Omental fat pad (tissue), 4 donors: ENCODE results near the gene CEP192. TPM values are rescaled to one million over a fixed set of nuclear protein-coding genes. Genes with fewer than 3 reads are reported as not detected.

Experiments
- ATAC-seq: fragments of 150-250 bp; one replicate; pipeline ENCODE4 v1.9.1; 2016; ENCODE audit warnings: mild to moderate bottlenecking, moderate library complexity; ENCODE audit not compliant: low FRiP score
- DNase-seq: peaks from one replicate; pipeline ENCODE4 v3.0.0-alpha.2; 2019; ENCODE audit warnings: low spot score
- total RNA-seq, 4 donors: library from RNA; depleted of rRNA; stranded (reverse); fragments of >200 nt; gene quantifications; one replicate each; pipeline ENCODE4 v1.1.0, GENCODE V29; 2016
- TF ChIP-seq, protein P1 (sequence below), 3 donors: fragments of 450-650 bp; IDR thresholded peaks; one replicate each; pipeline ENCODE4 v1.5.1; 2016 to 2017; ENCODE audit warnings: antibody characterized with exemption in 3 of 3, mild to moderate bottlenecking in 3 of 3, moderate library complexity in 2 of 3

The CEP192 gene
- total RNA-seq, 4 donors from 2014 or later: 13.3 to 29.6 (median 15.6) TPM

DNA sequence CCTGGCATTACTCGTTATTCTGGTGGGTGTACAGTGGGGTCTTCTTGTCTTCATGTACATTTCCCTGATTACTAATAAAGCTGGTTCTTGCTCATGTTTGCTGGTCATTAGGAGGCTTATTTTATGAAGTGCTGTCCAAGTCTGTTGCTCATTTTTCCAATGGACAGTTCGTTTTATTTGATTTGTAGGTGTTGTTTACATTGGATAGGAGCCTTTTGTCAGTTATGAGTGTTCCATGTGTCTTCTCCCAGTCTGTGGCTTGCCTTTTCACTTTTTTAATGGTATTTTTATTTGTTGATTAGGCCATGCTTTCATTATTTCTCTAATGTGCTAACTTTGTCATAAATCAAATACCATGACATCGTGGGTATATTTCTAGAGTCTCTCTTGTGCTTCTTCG is 51.9 kb downstream of the CEP192 start:
- TF ChIP-seq, protein P1, sequence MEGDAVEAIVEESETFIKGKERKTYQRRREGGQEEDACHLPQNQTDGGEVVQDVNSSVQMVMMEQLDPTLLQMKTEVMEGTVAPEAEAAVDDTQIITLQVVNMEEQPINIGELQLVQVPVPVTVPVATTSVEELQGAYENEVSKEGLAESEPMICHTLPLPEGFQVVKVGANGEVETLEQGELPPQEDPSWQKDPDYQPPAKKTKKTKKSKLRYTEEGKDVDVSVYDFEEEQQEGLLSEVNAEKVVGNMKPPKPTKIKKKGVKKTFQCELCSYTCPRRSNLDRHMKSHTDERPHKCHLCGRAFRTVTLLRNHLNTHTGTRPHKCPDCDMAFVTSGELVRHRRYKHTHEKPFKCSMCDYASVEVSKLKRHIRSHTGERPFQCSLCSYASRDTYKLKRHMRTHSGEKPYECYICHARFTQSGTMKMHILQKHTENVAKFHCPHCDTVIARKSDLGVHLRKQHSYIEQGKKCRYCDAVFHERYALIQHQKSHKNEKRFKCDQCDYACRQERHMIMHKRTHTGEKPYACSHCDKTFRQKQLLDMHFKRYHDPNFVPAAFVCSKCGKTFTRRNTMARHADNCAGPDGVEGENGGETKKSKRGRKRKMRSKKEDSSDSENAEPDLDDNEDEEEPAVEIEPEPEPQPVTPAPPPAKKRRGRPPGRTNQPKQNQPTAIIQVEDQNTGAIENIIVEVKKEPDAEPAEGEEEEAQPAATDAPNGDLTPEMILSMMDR (IDR thresholded peaks at IDR 0.05): no peak
- no peak for DNase-seq
- ATAC-seq: no peak

DNA sequence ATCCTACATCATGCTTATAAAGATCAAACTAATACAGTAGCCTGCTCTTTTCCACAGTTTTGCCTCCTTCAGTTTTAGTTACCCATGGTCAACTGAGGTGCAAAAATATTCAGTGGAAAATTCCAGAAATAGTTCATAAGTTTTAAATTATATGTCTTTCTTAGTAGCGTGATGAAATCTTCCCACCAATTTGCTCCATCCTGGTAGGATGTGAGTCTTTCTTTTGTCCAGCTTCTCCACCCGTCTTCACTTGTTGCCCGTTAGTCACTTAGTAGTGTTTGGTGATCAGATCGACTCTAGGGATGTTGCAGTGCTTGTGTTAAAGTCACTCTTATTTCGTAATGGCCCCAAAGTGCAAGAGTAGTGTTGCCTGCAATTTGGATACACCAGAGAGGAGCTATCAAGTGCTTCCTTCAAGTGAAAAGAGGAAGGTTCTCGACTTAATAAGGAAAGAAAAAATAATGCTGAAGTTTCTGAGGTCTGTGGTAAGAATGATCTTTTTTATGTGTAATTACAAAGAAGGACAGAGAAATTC is 57.0 kb downstream of the CEP192 start:
- TF ChIP-seq, protein P1 (IDR thresholded peaks at IDR 0.05): no peak
- DNase-seq (no peak), ATAC-seq (no peak)

DNA sequence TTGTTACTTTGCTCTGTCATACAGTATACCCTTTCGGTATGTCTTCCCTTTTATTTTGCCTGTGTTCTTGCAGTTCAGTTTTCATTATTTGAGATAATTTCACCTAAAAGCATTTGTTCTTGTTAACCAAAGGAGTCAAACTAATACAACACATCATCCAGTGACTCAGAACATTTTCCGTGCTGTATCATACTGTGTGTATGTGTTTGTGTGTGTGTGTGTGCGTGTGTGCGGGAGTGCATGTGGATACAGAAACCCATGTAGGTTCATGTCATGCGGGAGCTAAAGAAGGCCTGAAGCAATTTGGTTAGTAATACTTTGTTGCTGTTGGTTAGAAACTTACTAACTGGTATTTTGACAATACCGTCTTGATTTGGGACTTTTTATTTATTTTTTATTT is 60.0 kb downstream of the CEP192 start:
- no peak for ATAC-seq
- TF ChIP-seq, protein P1 (IDR thresholded peaks at IDR 0.05): no peak
- DNase-seq: no peak

DNA sequence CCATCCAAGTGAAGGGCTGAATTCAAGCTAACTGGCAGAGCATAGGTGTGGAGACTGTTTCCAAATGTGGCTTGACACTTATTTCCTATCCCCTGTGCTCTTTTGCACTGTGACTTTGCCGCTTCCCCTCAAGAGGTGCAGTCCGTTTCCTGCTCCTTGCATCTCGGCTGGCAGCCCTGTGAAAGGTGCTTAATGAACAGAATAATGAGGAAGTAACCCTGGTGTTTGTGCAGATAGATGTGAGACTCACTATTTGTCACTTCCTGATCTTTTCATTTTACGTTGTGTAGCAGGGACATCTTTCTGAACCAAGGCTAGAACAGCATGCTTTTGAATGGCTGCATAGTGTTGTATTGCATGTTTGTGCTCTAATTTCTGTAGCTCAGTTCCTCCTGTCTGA is 60.8 kb downstream of the CEP192 start:
- DNase-seq: no peak
- ATAC-seq: no peak
- TF ChIP-seq, protein P1 (IDR thresholded peaks at IDR 0.05): no peak

DNA sequence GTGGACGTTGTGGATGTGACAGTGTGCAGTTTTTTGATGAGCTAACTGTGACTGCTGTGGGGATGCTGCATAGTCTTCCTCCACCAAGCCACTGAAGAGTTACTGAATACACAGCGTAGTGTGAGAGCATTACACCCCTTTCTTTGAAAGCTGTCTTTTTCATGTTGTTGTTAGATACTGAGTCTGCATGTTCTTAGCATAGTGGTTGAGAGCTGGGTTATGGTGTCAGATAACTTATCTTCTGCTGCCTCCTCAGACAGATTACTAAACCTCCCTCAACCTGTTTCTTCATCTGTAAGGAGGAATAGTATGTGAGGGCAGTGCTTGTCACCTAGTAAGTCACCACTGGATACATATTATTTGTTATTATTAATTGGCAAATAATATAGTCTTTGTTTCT is 63.2 kb downstream of the CEP192 start:
- DNase-seq (no peak), ATAC-seq (no peak)
- TF ChIP-seq, protein P1 (IDR thresholded peaks at IDR 0.05): no peak

DNA sequence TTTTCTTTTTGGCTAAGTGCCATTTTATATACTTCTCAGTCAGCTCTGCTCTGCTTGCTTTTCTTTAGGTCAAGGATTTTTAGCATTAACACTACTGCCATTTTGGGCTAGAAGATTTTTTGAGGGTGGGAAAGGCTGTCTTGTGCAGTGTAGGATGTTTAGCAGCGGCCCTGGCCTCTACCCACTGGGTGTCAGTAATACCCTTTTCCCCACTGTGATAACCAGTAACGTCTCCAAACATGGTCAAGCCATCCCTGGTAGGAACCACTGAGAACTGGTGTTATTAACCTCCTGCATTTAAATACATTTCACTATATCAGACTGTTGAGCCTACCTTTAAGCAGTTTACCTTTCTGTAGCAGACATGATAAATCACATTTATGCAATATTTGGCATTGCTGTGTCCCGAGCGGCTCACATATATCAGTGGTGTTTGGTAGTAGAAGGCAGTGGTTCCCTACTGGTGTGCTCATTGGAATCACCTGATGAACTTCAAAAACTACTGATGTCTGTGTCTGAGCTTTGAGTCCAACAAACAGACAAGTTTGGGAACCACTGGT is 70.5 kb downstream of the CEP192 start:
- TF ChIP-seq, protein P1 (IDR thresholded peaks at IDR 0.05): no peak
- DNase-seq (no peak), ATAC-seq (no peak)

DNA sequence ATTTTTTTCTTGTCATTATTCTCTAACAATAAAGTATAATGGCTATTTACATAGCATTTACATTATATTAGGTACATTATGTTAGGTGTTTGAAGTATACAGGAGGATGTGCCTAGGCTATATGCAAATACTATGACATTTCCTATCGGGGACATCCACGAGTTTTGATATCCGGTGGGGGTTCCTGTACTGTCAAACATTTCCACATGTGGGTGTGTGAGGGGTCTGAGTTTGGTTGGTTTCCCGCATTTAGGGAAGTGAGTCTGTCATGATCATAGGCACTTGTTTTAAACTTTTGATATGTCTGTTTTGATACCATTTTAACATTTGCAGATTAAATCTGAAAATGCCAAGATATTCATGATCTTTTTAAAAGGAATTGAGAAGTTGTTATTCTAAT is 76.0 kb downstream of the CEP192 start:
- TF ChIP-seq, protein P1 (IDR thresholded peaks at IDR 0.05): no peak
- ATAC-seq (no peak), DNase-seq (no peak)
